GM18499 (cell line): ENCODE data around the gene FAM110C.

Source experiments
- ATAC-seq: cut with Tn5 transposase; IDR thresholded peaks from one replicate; pipeline ENCODE4 v1.9.1; 2021; ENCODE audit warnings: moderate number of reproducible peaks; ENCODE audit not compliant: insufficient read depth, unreplicated experiment

Gene FAM110C

DNA sequence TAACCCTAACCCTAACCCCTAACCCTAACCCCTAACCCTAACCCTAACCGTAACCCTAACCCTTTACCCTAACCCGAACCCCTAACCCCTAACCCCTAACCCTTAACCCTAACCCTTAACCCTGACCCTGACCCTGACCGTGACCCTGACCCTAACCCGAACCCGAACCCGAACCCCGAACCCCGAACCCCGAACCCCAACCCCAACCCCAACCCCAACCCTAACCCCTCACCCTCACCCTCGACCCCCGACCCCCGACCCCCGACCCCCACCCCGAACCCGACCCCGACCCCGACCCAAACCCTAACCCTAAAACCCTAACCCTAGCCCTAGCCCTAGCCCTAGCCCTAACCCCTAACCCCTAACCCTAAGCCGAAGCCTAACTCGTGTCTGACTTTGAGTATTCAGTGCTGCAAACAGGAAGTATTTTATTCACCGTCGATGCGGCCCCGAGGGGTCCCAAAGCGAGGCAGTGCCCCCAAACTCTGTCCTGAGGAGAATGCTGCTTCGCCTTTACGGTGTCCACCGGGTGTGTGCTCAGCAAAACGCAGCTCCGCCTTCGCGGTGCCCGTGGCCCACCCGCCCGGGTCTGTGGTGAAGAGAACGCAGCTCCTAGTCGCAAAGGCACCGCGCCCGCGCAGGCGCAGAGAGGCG is 36.0 kb downstream of the FAM110C start:
- no peak for ATAC-seq
